HEK293 (cell line): Measurements from ENCODE around the gene ISOC1.

ENCODE experiments used
- CTCF ChIA-PET: fragments of 350-600 bp; formaldehyde crosslinking; extraction: SDS; loops from one replicate; lab custom pipeline; 2021; ENCODE audit warnings: antibody characterized with exemption; lab: Yijun Ruan, JAX
- POLR2A ChIA-PET: fragments of 300-600 bp; formaldehyde crosslinking; extraction: SDS; loops from one replicate; lab custom pipeline; 2020; ENCODE audit warnings: antibody characterized with exemption, inconsistent platforms; lab: Yijun Ruan, JAX
- H3K27ac ChIP-seq: fragments of 200-500 bp; sonication (Bioruptor generic); 2 replicates; pipeline ENCODE4 v1.5.1; 2014; ENCODE audit warnings: low read depth, low read length, control low read depth, inconsistent platforms; ENCODE audit errors: extremely low read depth
- H3K36me3 ChIP-seq, 2 experiments: fragments of 200-500 bp in 1 of 2; sonication (Bioruptor generic) in 1 of 2; 1 replicate in 1 of 2; 2 replicates in 1 of 2; pipeline ENCODE4 v1.5.1; 2014 to 2017; ENCODE audit warnings: inconsistent platforms in 2 of 2, low read length in 2 of 2; ENCODE audit not compliant: control insufficient read depth in 2 of 2, insufficient read depth in 1 of 2
- H3K4me1 ChIP-seq: fragments of 200-500 bp; sonication (Bioruptor generic); 2 replicates; pipeline ENCODE4 v1.5.1; 2014; ENCODE audit warnings: mild to moderate bottlenecking, low read length, inconsistent platforms; ENCODE audit not compliant: control insufficient read depth, insufficient read depth
- H3K4me3 ChIP-seq: 2 replicates; pipeline ENCODE4 v1.5.1; 2011; ENCODE audit warnings: low read depth, mild to moderate bottlenecking, control low read depth, low read length, moderate library complexity
- H3K9me3 ChIP-seq: fragments of 200-500 bp; sonication (Bioruptor generic); 2 replicates; pipeline ENCODE4 v1.5.1; 2014; ENCODE audit warnings: low read depth, low read length, inconsistent platforms; ENCODE audit not compliant: control insufficient read depth, insufficient read depth
- FEZF1 ChIP-seq: fragments of 450-650 bp; formaldehyde crosslinking; IDR thresholded peaks from 2 replicates; pipeline ENCODE4 v1.5.1; 2016; ENCODE audit warnings: missing biosample characterization, missing genetic modification characterization
- GFI1B ChIP-seq: fragments of 450-650 bp; formaldehyde crosslinking; IDR thresholded peaks from 2 replicates; pipeline ENCODE4 v1.5.1; 2016; ENCODE audit warnings: missing biosample characterization, missing genetic modification characterization
- GLIS2 ChIP-seq: fragments of 450-650 bp; formaldehyde crosslinking; IDR thresholded peaks from 2 replicates; pipeline ENCODE4 v1.5.1; 2016; ENCODE audit warnings: missing biosample characterization, missing genetic modification characterization
- KLF1 ChIP-seq: fragments of 450-650 bp; formaldehyde crosslinking; IDR thresholded peaks from 2 replicates; pipeline ENCODE4 v1.5.1; 2016; ENCODE audit warnings: missing biosample characterization, missing genetic modification characterization
- KLF10 ChIP-seq: fragments of 450-650 bp; IDR thresholded peaks from 2 replicates; pipeline ENCODE4 v1.5.1; 2018; ENCODE audit warnings: missing biosample characterization, mild to moderate bottlenecking, missing genetic modification characterization
- SETDB1 ChIP-seq: IDR thresholded peaks from one replicate; pipeline ENCODE4 v1.6.1; 2017; ENCODE audit warnings: mild to moderate bottlenecking, low read length, moderate library complexity, mixed read lengths; ENCODE audit not compliant: insufficient read length
- ZBTB21 ChIP-seq: fragments of 450-650 bp; formaldehyde crosslinking; IDR thresholded peaks from 2 replicates; pipeline ENCODE4 v1.5.1; 2017; ENCODE audit warnings: missing biosample characterization, missing genetic modification characterization
- ZFP41 ChIP-seq: fragments of 450-650 bp; formaldehyde crosslinking; IDR thresholded peaks from 2 replicates; pipeline ENCODE4 v1.5.1; 2016; ENCODE audit warnings: missing biosample characterization, missing genetic modification characterization, borderline replicate concordance
- ZNF157 ChIP-seq: fragments of 450-650 bp; formaldehyde crosslinking; IDR thresholded peaks from 2 replicates; pipeline ENCODE4 v1.5.1; 2016; ENCODE audit warnings: missing biosample characterization, missing genetic modification characterization
- ZNF16 ChIP-seq: fragments of 450-650 bp; formaldehyde crosslinking; IDR thresholded peaks from 2 replicates; pipeline ENCODE4 v1.5.1; 2016; ENCODE audit warnings: low read depth, missing biosample characterization, missing genetic modification characterization
- ZNF174 ChIP-seq: fragments of 450-650 bp; formaldehyde crosslinking; IDR thresholded peaks from 2 replicates; pipeline ENCODE4 v1.5.0; 2017; ENCODE audit warnings: missing biosample characterization, mild to moderate bottlenecking, missing genetic modification characterization
- ZNF202 ChIP-seq: fragments of 450-650 bp; formaldehyde crosslinking; IDR thresholded peaks from 2 replicates; pipeline ENCODE4 v1.5.1; 2016; ENCODE audit warnings: missing biosample characterization, missing genetic modification characterization, borderline replicate concordance
- ZNF292 ChIP-seq: fragments of 450-650 bp; formaldehyde crosslinking; IDR thresholded peaks from 2 replicates; pipeline ENCODE4 v1.5.1; 2016; ENCODE audit warnings: low read depth, missing biosample characterization, missing genetic modification characterization, borderline replicate concordance
- ZNF324 ChIP-seq: fragments of 450-650 bp; formaldehyde crosslinking; IDR thresholded peaks from 2 replicates; pipeline ENCODE4 v1.5.1; 2016; ENCODE audit warnings: missing biosample characterization, missing genetic modification characterization
- ZNF571 ChIP-seq: fragments of 450-650 bp; formaldehyde crosslinking; IDR thresholded peaks from 2 replicates; pipeline ENCODE4 v1.5.0; 2017; ENCODE audit warnings: missing biosample characterization, missing genetic modification characterization
- ZNF624 ChIP-seq: fragments of 450-650 bp; formaldehyde crosslinking; IDR thresholded peaks from 2 replicates; pipeline ENCODE4 v1.5.1; 2017; ENCODE audit warnings: missing biosample characterization, missing genetic modification characterization
- ZNF629 ChIP-seq: fragments of 450-650 bp; formaldehyde crosslinking; IDR thresholded peaks from 2 replicates; pipeline ENCODE4 v1.5.1; 2017; ENCODE audit warnings: missing biosample characterization, missing genetic modification characterization
- ZNF654 ChIP-seq: fragments of 450-650 bp; formaldehyde crosslinking; IDR thresholded peaks from 2 replicates; pipeline ENCODE4 v1.5.1; 2016; ENCODE audit warnings: low read depth, missing biosample characterization, missing genetic modification characterization
- ZSCAN30 ChIP-seq: fragments of 450-650 bp; IDR thresholded peaks from 2 replicates; pipeline ENCODE4 v1.5.1; 2018; ENCODE audit warnings: missing biosample characterization, mild to moderate bottlenecking, missing genetic modification characterization, moderate library complexity
- TF ChIP-seq, protein P1 (sequence below): IDR thresholded peaks from 2 replicates; pipeline ENCODE4 v1.6.1; 2011; ENCODE audit warnings: mild to moderate bottlenecking, low read depth, low read length, borderline replicate concordance
- TF ChIP-seq, protein P2 (sequence below): fragments of 450-650 bp; formaldehyde crosslinking; conservative IDR thresholded peaks from 2 replicates; pipeline ENCODE4 v1.5.1; 2016; ENCODE audit warnings: low read depth, missing biosample characterization, missing genetic modification characterization
- TF ChIP-seq, protein P3 (sequence below): fragments of 450-650 bp; formaldehyde crosslinking; IDR thresholded peaks from 2 replicates; pipeline ENCODE4 v1.5.1; 2016; ENCODE audit warnings: missing biosample characterization, missing genetic modification characterization
- TF ChIP-seq, protein P4 (sequence below): fragments of 450-650 bp; formaldehyde crosslinking; IDR thresholded peaks from 2 replicates; pipeline ENCODE4 v1.5.1; 2016; ENCODE audit warnings: missing biosample characterization, missing genetic modification characterization

Gene ISOC1

DNA sequence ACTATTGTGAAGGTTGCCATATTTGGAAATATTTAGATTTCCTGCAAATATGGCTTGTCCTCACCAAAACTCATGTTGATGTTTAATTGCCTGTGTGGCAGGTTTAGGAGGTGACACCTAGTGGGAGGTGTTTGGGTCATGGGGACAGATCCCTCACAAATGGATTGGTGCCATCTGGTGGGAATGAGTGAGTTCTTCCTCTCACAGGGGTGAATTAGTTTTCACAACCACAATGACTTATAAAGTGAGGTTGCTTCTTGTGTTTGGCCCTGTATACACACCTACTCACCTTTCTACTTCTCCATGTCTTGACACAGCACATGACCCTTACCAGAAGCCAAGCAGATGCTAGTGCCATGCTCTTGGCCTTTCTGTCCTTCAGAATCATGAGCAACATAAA lies 41.1 kb downstream of the ISOC1 start (continued):
- TF ChIP-seq, protein P1, sequence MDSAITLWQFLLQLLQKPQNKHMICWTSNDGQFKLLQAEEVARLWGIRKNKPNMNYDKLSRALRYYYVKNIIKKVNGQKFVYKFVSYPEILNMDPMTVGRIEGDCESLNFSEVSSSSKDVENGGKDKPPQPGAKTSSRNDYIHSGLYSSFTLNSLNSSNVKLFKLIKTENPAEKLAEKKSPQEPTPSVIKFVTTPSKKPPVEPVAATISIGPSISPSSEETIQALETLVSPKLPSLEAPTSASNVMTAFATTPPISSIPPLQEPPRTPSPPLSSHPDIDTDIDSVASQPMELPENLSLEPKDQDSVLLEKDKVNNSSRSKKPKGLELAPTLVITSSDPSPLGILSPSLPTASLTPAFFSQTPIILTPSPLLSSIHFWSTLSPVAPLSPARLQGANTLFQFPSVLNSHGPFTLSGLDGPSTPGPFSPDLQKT, result no peak
- TF ChIP-seq, protein P2, sequence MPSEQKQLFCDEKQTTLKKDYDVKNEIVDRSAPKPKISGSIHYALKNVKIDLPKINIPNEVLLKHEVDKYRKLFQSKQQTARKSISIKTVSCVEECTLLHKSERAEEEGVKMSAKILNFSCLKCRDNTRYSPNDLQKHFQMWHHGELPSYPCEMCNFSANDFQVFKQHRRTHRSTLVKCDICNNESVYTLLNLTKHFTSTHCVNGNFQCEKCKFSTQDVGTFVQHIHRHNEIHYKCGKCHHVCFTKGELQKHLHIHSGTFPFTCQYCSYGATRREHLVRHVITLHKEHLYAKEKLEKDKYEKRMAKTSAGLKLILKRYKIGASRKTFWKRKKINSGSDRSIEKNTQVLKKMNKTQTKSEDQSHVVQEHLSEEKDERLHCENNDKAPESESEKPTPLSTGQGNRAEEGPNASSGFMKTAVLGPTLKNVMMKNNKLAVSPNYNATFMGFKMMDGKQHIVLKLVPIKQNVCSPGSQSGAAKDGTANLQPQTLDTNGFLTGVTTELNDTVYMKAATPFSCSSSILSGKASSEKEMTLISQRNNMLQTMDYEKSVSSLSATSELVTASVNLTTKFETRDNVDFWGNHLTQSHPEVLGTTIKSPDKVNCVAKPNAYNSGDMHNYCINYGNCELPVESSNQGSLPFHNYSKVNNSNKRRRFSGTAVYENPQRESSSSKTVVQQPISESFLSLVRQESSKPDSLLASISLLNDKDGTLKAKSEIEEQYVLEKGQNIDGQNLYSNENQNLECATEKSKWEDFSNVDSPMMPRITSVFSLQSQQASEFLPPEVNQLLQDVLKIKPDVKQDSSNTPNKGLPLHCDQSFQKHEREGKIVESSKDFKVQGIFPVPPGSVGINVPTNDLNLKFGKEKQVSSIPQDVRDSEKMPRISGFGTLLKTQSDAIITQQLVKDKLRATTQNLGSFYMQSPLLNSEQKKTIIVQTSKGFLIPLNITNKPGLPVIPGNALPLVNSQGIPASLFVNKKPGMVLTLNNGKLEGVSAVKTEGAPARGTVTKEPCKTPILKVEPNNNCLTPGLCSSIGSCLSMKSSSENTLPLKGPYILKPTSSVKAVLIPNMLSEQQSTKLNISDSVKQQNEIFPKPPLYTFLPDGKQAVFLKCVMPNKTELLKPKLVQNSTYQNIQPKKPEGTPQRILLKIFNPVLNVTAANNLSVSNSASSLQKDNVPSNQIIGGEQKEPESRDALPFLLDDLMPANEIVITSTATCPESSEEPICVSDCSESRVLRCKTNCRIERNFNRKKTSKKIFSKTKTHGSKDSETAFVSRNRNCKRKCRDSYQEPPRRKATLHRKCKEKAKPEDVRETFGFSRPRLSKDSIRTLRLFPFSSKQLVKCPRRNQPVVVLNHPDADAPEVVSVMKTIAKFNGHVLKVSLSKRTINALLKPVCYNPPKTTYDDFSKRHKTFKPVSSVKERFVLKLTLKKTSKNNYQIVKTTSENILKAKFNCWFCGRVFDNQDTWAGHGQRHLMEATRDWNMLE (tag by site-specific recombination), result no peak
- TF ChIP-seq ZSCAN30 (tag by site-specific recombination) (no peak), ZNF157 (no peak), KLF1 (tag by site-specific recombination) (no peak), ZNF16 (tag by site-specific recombination) (no peak), ZNF292 (tag by site-specific recombination) (no peak), FEZF1 (no peak), GLIS2 (tag by site-specific recombination) (no peak), ZNF654 (tag by site-specific recombination) (peak; percentile 31)

DNA sequence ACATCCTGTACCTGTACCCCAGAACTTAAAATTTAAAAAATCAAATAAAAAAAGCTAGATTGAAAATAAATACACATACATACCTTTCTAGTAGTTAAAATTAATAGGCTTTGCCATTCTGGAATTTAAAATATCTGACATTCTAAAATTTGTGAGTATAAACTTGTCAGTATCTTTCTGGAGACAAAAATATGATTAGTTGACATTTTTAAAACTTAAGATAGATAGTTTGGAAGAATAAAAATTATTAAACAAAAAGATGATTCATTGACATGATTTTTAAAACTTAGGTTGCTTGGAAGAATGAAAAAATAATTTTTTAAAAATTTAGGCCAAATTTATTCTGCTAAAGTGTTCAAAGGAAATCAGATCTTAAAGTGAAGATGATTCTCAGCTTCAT lies 43.1 kb downstream of the ISOC1 start:
- no peaks in the 10 kb centered on the region for H3K4me1 ChIP-seq
- ChIA-PET CTCF (interaction anchor here (0.7 to 0.8 kb wide), 3 partner anchors 14 to 1821 kb away, joined by 3 read pairs; partner anchors contain the start of gene ISOC1), POLR2A (no interaction called here)
- no peaks in the 10 kb centered on the region for H3K9me3 ChIP-seq
- H3K27ac ChIP-seq, result no peak overlapping the region
- no peak overlapping the region for H3K4me3 ChIP-seq
- H3K36me3 ChIP-seq, result no peaks in the 10 kb centered on the region
- TF ChIP-seq SETDB1 (no peak), ZNF629 (tag by site-specific recombination) (no peak), ZNF571 (tag by site-specific recombination) (no peak), ZNF157 (no peak), ZNF624 (tag by site-specific recombination) (no peak), ZFP41 (tag by site-specific recombination) (no peak), KLF10 (tag by site-specific recombination) (no peak), ZNF202 (tag by site-specific recombination) (no peak), ZBTB21 (tag by site-specific recombination) (no peak), ZNF174 (no peak), ZNF324 (tag by site-specific recombination) (no peak), GFI1B (tag by site-specific recombination) (no peak), ZNF292 (tag by site-specific recombination) (no peak)
- TF ChIP-seq, protein P3, sequence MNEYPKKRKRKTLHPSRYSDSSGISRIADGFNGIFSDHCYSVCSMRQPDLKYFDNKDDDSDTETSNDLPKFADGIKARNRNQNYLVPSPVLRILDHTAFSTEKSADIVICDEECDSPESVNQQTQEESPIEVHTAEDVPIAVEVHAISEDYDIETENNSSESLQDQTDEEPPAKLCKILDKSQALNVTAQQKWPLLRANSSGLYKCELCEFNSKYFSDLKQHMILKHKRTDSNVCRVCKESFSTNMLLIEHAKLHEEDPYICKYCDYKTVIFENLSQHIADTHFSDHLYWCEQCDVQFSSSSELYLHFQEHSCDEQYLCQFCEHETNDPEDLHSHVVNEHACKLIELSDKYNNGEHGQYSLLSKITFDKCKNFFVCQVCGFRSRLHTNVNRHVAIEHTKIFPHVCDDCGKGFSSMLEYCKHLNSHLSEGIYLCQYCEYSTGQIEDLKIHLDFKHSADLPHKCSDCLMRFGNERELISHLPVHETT (tag by site-specific recombination), result no peak
- TF ChIP-seq, protein P4, sequence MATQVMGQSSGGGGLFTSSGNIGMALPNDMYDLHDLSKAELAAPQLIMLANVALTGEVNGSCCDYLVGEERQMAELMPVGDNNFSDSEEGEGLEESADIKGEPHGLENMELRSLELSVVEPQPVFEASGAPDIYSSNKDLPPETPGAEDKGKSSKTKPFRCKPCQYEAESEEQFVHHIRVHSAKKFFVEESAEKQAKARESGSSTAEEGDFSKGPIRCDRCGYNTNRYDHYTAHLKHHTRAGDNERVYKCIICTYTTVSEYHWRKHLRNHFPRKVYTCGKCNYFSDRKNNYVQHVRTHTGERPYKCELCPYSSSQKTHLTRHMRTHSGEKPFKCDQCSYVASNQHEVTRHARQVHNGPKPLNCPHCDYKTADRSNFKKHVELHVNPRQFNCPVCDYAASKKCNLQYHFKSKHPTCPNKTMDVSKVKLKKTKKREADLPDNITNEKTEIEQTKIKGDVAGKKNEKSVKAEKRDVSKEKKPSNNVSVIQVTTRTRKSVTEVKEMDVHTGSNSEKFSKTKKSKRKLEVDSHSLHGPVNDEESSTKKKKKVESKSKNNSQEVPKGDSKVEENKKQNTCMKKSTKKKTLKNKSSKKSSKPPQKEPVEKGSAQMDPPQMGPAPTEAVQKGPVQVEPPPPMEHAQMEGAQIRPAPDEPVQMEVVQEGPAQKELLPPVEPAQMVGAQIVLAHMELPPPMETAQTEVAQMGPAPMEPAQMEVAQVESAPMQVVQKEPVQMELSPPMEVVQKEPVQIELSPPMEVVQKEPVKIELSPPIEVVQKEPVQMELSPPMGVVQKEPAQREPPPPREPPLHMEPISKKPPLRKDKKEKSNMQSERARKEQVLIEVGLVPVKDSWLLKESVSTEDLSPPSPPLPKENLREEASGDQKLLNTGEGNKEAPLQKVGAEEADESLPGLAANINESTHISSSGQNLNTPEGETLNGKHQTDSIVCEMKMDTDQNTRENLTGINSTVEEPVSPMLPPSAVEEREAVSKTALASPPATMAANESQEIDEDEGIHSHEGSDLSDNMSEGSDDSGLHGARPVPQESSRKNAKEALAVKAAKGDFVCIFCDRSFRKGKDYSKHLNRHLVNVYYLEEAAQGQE (tag by site-specific recombination), result no peak
- TF ChIP-seq, protein P1, result no peak
